Activated CD4-positive, alpha-beta memory T cell treated with anti-CD3 and anti-CD28 coated beads for 36 hours (primary cell): ENCODE data around the gene LAMB2. TPM values are rescaled to one million over a fixed set of nuclear protein-coding genes. Genes with fewer than 3 reads are reported as not detected.

Experiments
- CTCF ChIA-PET: fragments of 350-600 bp; sonication (Branson Sonifier 250); formaldehyde crosslinking; loops from one replicate; lab custom pipeline; 2021; ENCODE audit warnings: antibody characterized with exemption, inconsistent platforms; lab: Charles Lee
- POLR2A ChIA-PET: fragments of 350-600 bp; sonication (Branson Sonifier 250); formaldehyde crosslinking; loops from one replicate; lab custom pipeline; 2021; ENCODE audit warnings: antibody characterized with exemption; lab: Charles Lee
- DNase-seq: peaks from one replicate; pipeline ENCODE4 v3.0.0-alpha.2; 2020
- H3K27ac Mint-ChIP-seq: one replicate; pipeline ENCODE4 v1.8.0; 2021; ENCODE audit warnings: mixed read lengths
- H3K27me3 Mint-ChIP-seq: one replicate; pipeline ENCODE4 v1.8.0; 2021; ENCODE audit warnings: mixed read lengths
- H3K36me3 Mint-ChIP-seq: one replicate; pipeline ENCODE4 v1.8.0; 2021; ENCODE audit warnings: mixed read lengths
- H3K4me1 Mint-ChIP-seq: one replicate; pipeline ENCODE4 v1.8.0; 2021; ENCODE audit warnings: low read depth, mixed read lengths
- H3K4me3 Mint-ChIP-seq: one replicate; pipeline ENCODE4 v1.8.0; 2021; ENCODE audit warnings: mild to moderate bottlenecking, mixed read lengths
- H3K9me3 Mint-ChIP-seq: one replicate; pipeline ENCODE4 v1.8.0; 2021; ENCODE audit warnings: mixed read lengths
- intact Hi-C: fragments of 100-400 bp; cut with micrococcal nuclease; formaldehyde crosslinking; loops from one replicate; pipeline ENCODE4 v1.15.1; 2023
- total RNA-seq, 2 experiments: library from RNA; stranded (reverse); gene quantifications; one replicate each; pipeline ENCODE4 v1.2.3, GENCODE V29; 2021

Gene LAMB2
- total RNA-seq, 2 experiments from 2014 or later: not detected

DNA sequence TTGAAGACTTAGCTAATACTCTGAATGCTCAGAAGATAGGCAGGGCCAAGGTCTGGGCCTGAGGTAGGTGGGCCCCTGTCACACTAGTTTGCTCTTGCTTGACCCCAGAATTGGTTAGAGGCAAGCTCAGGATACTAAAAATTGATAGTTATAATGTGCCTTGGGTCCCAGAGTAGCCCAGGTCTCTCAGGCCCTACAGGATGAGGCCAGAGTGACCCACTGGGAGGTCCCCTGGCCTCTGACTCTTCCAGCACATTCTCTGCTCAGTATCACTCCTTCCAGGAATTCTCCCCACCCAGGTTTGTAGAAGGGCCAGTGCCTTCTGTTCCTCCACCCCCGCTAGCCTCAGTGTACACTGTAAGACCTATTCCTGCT is 37.9 kb upstream of the LAMB2 start:
- no peak for DNase-seq
- Mint-ChIP-seq H3K4me3 (peak overlapping the region; percentile 82), H3K4me1 (peaks cover 13% of the 10 kb centered on the region), H3K9me3 (no peaks in the 10 kb centered on the region), H3K27ac (no peak overlapping the region), H3K36me3 (peaks cover 2% of the 10 kb centered on the region), H3K27me3 (no peaks in the 10 kb centered on the region)
- intact Hi-C loops: loop anchor here (1.0 to 2.0 kb wide), 2 partner anchors 106 to 279 kb away; partner anchors contain the start of gene C3orf62
- ChIA-PET POLR2A (interaction anchor here (0.6 to 1.7 kb wide), 2 partner anchors 40 to 77 kb away, joined by 3 to 4 read pairs; partner anchors contain the start of gene QRICH1), CTCF (interaction anchor here (0.6 to 3.2 kb wide), 30 partner anchors 9 to 369 kb away, joined by 3 to 21 read pairs (median 4); partner anchors contain the start of genes GPX1, QRICH1, USP19 and USP4)

DNA sequence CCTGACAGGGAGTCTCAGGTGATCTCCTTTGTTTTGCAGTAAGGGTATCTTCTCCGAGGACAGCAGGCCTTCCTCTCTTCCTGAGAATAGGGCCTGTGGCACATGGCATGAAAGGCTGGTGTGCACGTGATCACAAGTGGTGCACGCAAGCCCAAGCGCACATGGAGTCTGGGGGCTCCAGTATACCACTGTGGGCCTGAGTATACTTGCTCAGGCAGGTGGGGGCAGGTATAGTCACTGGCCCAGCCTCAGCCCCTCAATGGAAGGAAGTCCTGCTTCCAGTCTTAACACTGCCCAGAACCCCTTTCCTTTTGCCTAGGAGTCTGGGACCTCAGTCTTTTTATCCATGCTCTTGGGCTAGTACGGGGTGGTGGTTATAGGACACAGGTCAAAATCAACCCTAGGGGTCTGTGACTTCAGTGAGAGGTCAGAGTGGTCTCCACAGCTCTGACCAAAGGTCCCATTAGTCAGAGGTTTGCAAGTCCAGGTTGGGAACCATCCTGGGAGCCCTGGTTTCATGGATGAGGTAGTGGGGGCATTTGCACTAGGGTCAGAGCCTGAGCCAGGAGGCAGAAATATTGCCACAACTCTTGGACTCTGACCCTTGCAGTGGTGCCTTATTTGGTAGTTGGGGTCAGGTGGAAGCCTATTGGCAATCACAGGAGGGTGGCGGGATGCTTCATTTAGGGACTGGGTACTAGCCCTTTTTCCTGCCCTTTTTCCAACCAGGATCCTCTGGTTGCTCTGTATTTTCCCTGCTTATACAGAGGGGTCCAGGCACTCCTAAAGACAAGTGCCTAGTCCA is 34.1 kb upstream of the LAMB2 start:
- Mint-ChIP-seq H3K36me3 (peaks cover 17% of the 10 kb centered on the region), H3K4me3 (peak overlapping the region; percentile 80), H3K27me3 (no peaks in the 10 kb centered on the region), H3K4me1 (peaks cover 35% of the 10 kb centered on the region), H3K27ac (peak overlapping the region; percentile 83), H3K9me3 (no peaks in the 10 kb centered on the region)
- intact Hi-C loops: loop anchor here (5.0 kb wide), 1 partner anchor 45 kb away; the partner anchor contains the start of gene USP19
- POLR2A ChIA-PET: no interaction called here
- CTCF ChIA-PET: interaction anchor here (0.7 kb wide), 1 partner anchor 487 kb away, joined by 3 read pairs; no protein-coding TSS in a partner anchor
- DNase-seq: peak; percentile 13

DNA sequence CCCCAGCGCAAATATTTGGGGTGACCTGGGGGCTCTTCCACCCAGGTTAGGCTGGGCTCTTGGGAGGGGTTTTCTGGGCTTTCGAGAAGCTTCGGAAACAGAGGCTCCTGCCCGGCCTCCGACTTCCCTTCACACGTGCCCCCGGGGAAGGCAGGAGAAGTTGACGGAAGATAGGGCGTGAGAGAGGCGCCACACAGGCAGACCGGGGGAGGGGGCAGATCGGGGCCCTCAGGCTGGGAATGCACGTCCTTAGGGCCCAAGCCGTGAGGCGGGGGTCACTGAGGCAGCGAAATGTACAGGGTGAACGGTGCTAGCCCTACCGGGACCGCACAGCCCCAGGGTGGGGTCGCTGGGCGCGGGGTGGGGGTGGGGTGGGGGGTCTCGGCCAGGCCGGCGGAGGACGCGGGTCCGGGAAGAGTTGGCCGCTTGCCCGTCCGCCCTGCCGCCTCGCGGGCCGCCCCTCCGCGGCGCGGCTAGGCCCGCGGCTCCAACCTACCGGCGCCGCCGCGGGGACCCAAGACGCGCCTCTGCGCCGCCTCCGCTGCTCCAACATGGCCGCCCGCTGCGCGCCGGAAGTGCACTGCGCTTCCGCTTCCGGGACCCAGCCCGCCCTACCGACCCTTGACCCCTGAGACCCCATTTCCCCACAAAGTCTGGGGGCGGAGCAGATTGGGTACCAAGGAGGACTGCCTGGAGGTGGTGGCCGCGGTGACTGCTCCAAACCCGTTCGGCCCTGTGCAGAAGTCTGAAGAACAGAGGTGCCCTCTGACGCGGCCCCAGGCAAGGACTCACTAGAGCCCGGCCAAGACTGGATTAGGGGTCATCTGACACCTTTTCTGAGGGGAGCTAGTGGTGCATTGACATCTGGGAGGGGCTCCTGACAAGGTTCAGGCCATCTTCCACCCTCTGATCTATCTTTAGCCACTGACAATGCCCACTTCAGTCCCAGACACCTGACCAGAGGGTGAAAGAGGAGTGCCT is 33.2 kb upstream of the LAMB2 start, which contains the start of gene CCDC71:
TSS of gene CCDC71 (minus strand) at position 561 of the 981 bp plus-strand sequence. CDS start 2,123 bp downstream, outside the sequence.
- peak; percentile 86 for DNase-seq
- H3K4me3 Mint-ChIP-seq: peak within 1 kb of the TSS; percentile 89
- CTCF ChIA-PET: interaction anchor here (0.7 to 1.2 kb wide), 2 partner anchors 144 to 488 kb away, joined by 3 to 4 read pairs; partner anchors contain the start of gene NDUFAF3
- no peaks in the 10 kb centered on the region for H3K9me3 Mint-ChIP-seq
- H3K36me3 Mint-ChIP-seq: peaks cover 17% of the 10 kb centered on the region
- peaks cover 33% of the 10 kb centered on the region for H3K4me1 Mint-ChIP-seq
- POLR2A ChIA-PET: no interaction called here
- H3K27me3 Mint-ChIP-seq: no peaks in the 10 kb centered on the region
- intact Hi-C loops: loop anchor here (5.0 kb wide), 1 partner anchor 44 kb away; the partner anchor contains the start of gene USP19
- peak within 1 kb of the TSS; percentile 83 for H3K27ac Mint-ChIP-seq

DNA sequence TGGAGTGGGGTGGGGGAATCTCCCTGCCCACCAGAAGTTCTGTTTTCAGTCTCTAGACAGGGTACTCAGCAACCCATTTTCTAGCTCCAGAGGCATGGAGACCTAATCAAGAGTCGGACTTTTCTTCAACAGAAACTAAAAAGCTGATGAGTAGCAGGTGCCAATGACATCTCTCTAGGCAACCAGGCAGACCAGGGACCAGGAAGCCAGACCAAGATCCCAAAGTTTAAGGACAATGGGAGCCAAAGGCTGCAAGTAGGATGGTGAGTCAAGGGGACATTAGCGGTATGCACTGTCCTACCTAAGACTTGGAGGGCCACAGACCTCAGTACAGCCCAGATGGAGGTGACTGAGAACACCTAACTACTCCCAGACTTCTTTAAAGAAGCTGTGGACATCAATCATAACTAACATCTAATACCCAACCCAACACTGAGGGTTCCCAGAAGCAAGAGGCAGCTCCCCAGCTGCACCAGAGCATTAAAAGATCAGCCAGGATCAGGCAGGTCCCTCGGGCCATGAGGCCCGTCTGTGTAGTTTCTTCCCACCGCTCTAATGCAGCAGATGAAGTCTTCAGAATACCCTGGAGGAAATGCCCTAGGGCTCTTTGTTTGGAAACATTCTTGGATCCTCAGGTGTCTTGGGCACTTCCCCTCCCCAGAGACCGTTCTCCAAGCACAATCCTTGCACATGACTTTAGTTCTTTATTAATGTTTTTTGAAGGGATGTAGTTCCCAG is 32.3 kb upstream of the LAMB2 start:
- Mint-ChIP-seq H3K27ac (peak overlapping the region; percentile 78), H3K4me1 (peaks cover 28% of the 10 kb centered on the region), H3K9me3 (no peaks in the 10 kb centered on the region), H3K4me3 (peak overlapping the region; percentile 89), H3K36me3 (peaks cover 17% of the 10 kb centered on the region), H3K27me3 (no peaks in the 10 kb centered on the region)
- ChIA-PET POLR2A (no interaction called here), CTCF (interaction anchor here (0.6 to 1.2 kb wide), 2 partner anchors 143 to 177 kb away, joined by 3 to 4 read pairs; partner anchors contain the start of gene NDUFAF3)
- DNase-seq: no peak
- intact Hi-C loops: loop anchor here (5.0 kb wide), 1 partner anchor 43 kb away; the partner anchor contains the start of gene USP19

DNA sequence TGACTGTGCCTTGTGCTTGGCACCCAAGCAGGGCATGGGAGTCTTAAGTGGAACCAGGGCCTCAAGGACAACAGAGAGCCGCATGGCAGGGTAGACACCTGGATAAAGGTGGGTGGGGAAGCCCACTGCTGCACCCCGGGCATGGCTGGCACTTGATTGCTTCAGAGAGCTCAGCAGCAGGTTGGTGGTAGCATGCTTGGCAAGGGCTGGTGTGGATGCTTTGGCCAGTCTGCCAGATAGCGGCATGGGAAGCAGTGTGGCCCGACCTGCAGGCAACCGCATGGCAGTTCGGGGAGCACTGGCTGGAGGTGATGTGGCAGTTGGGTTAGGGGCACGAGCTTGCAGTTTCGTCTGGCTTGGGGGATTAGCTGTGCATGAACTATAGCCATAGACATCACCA is 30.8 kb upstream of the LAMB2 start:
- CTCF ChIA-PET: no interaction called here
- Mint-ChIP-seq H3K4me3 (no peak overlapping the region), H3K9me3 (no peaks in the 10 kb centered on the region)

DNA sequence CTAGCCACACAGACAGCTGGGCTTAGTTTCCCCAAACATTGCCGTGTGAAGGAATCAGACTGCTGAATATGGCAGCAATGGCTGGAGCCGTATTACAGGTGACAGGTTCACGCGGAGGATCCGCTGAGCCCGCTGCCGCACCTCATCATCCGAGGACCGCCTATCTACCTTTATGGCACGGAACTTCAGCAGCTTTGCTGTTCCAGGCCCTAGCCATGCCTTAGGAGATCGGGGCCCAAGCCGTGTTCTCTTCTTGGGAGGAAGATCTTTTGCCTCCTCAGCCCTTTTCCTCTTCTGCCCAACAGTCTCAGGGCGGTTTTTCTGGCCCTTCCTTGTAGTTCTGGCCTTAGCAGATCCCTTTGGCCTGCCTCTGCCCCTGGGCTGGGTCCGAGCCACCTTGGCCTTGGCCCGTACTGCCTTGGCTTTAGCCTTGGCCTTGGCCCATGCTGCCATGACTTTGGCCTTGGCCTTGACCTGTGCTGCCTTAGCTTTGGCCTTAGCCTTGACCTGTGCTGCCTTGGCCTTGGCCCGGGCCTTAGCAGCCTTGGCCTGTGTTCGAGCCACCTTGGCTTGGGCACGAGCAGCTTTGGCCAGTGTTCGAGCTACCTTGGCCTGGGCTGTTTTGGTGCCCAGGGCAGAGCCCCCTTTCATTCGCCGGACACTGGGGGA is 30.0 kb upstream of the LAMB2 start:
- Mint-ChIP-seq H3K4me1 (peaks cover 30% of the 10 kb centered on the region), H3K27ac (no peak overlapping the region), H3K4me3 (no peak overlapping the region), H3K9me3 (no peaks in the 10 kb centered on the region), H3K27me3 (no peaks in the 10 kb centered on the region), H3K36me3 (peaks cover 17% of the 10 kb centered on the region)
- no peak for DNase-seq
- ChIA-PET POLR2A (interaction anchor here (1.4 to 1.7 kb wide), 3 partner anchors 31 to 114 kb away, joined by 3 to 4 read pairs (median 3); partner anchors contain the start of genes C3orf62 and USP19), CTCF (interaction anchor here (2.7 kb wide), 1 partner anchor 8 kb away, joined by 16 read pairs; the partner anchor contains the start of gene KLHDC8B)
- intact Hi-C loops: no loop called here

More for the DNA sequence above, 30.8 kb upstream of the LAMB2 start:
- H3K27me3 Mint-ChIP-seq: no peaks in the 10 kb centered on the region
- peaks cover 30% of the 10 kb centered on the region for H3K4me1 Mint-ChIP-seq
- DNase-seq: no peak
- POLR2A ChIA-PET: interaction anchor here (1.4 kb wide), 1 partner anchor 43 kb away, joined by 3 read pairs; the partner anchor contains the start of gene USP19
- intact Hi-C loops: no loop called here
- H3K27ac Mint-ChIP-seq: no peak overlapping the region
- H3K36me3 Mint-ChIP-seq: peaks cover 17% of the 10 kb centered on the region

- Mint-ChIP-seq H3K9me3 (no peaks in the 10 kb centered on the region), H3K36me3 (peaks cover 17% of the 10 kb centered on the region), H3K27me3 (no peaks in the 10 kb centered on the region), H3K4me3 (no peak overlapping the region), H3K27ac (no peak overlapping the region), H3K4me1 (peaks cover 30% of the 10 kb centered on the region)
- POLR2A ChIA-PET: interaction anchor here (1.6 to 1.7 kb wide), 2 partner anchors 30 to 115 kb away, joined by 3 to 4 read pairs; partner anchors contain the start of gene C3orf62
- DNase-seq: peak; percentile 23
- intact Hi-C loops: no loop called here
- CTCF ChIA-PET: interaction anchor here (2.7 kb wide), 1 partner anchor 8 kb away, joined by 16 read pairs; the partner anchor contains the start of gene KLHDC8B
These were observed 29.1 kb upstream of the LAMB2 start for GRCh38 chr3:49161808-49162530.

DNA sequence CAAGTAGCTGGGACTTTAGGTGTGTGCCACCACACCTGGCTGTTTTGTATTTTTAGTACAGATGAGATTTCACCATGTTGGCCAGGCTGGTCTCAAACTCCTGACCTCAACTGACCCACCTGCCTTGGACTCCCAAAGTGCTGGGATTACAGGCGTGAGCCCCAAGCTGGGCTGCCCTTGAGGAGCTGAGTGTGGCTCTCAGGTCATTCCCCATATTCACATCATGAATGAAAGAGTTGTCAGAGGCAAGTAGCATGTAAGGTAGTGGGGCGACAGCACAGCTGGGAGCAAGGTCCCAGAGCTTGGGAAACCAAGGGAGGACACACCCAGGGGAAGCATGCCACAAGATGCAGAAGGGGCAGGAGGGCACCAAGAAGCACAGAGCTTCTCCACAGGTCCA is 28.3 kb upstream of the LAMB2 start:
- Mint-ChIP-seq H3K4me3 (no peak overlapping the region), H3K27ac (no peak overlapping the region), H3K27me3 (no peaks in the 10 kb centered on the region), H3K9me3 (no peaks in the 10 kb centered on the region), H3K36me3 (peaks cover 15% of the 10 kb centered on the region), H3K4me1 (peaks cover 24% of the 10 kb centered on the region)
- POLR2A ChIA-PET: interaction anchor here (1.7 kb wide), 1 partner anchor 116 kb away, joined by 4 read pairs; the partner anchor contains the start of gene C3orf62
- CTCF ChIA-PET: interaction anchor here (2.7 kb wide), 1 partner anchor 9 kb away, joined by 16 read pairs; the partner anchor contains the start of gene KLHDC8B
- intact Hi-C loops: no loop called here
- no peak for DNase-seq

DNA sequence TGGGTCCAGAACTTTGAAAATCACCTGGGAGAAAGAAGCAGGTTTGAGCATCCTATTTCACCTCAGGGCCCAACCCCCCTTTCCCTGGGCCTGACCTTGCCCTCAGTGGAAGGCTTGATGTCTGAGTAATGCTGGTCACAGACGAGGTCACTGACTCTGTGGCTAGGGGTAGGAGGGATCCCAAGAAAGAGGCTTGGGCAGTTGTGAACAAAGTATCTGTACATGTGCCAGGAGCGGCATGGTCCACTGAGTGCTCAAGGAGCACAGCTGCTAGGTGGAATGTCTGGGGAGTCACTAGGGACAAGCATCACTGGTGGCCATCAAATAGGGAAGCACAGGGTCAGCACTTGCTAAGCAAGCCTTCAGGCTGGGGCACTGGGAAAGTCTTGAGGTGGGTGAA is 25.9 kb upstream of the LAMB2 start:
- POLR2A ChIA-PET: no interaction called here
- no peak overlapping the region for H3K27ac Mint-ChIP-seq
- H3K4me3 Mint-ChIP-seq: no peak overlapping the region

More for the DNA sequence above, 25.9 kb upstream of the LAMB2 start:
- Mint-ChIP-seq H3K27me3 (no peaks in the 10 kb centered on the region), H3K4me1 (peaks cover 7% of the 10 kb centered on the region), H3K36me3 (peaks cover 7% of the 10 kb centered on the region), H3K9me3 (no peaks in the 10 kb centered on the region)
- intact Hi-C loops: loop anchor here (1.0 to 2.0 kb wide), 2 partner anchors 64 to 170 kb away; partner anchors contain the start of gene QRICH1
- DNase-seq: no peak
- CTCF ChIA-PET: interaction anchor here (0.7 to 4.7 kb wide), 6 partner anchors 59 to 381 kb away, joined by 3 to 22 read pairs (median 5); partner anchors contain the start of genes NDUFAF3, P4HTM and QRICH1
